KBM-7 (cell line): ENCODE measurements around the gene C1QTNF3.
A peak's percentile ranks its signal among the peaks of the same experiment; 100 is the strongest.

Experiments used
- DNase-seq: peaks from one replicate; pipeline ENCODE4 v3.0.0-alpha.2; 2015
- in situ Hi-C: fragments of 300-500 bp; cut with MboI; formaldehyde crosslinking; loops from 2 replicates; pipeline ENCODE4 v1.14.3; 2020; ENCODE audit warnings: low sequenced_read_pairs, low pct_unique_long_range_greater_than_20kb, mixed read lengths

C1QTNF3 gene

DNA sequence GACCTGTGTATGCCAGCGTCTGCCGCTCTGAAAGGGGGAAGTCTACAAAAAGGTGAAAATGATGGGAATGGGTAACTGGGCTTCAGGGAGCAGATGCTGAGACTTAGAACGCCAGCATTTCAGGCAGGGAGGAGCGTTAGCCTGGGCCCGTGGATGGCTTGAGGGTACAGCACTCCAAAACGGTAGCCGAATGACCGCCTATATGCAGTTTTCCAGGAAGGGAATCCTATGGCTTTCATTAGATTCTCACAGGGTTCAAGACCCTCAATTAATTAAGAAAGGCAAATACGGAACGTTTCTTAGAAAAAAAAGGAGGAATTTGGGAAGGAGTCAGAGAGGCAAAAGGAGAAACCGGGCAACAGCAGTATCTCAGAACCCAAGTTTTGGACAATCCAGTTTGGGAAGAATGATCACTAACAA lies 35.8 kb downstream of the C1QTNF3 start:
- in situ Hi-C loops = no loop called here
- no peak for DNase-seq

GRCh38 chr5:34005681-34006080 lies 37.3 kb downstream of the C1QTNF3 start:
- in situ Hi-C loops = no loop called here

DNA sequence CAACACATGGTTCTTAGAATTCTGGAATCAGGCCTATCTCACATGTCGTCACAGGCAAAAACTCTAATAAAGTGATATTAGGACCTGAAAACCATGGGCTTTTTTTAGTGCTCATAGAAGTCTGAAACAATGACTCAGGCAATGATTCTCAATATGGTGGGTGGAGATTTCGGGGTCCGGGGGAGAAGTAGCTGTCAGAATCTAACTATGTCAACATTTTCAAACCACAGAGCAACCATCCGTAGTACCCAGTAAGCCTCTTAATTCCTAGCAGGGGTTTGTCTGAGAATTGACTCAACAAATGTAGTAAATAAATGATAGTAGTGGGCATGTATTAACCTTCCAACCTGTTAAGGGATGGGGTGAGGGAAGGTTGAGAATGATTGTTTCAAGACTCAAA lies 37.8 kb downstream of the C1QTNF3 start:
- in situ Hi-C loops = no loop called here

More at GRCh38 chr5:34005681-34006080, 37.3 kb downstream of the C1QTNF3 start:
- DNase-seq = no peak

GRCh38 chr5:34003941-34004340 lies 39.1 kb downstream of the C1QTNF3 start:
- in situ Hi-C loops = no loop called here
- no peak for DNase-seq

More for the DNA sequence above, 37.8 kb downstream of the C1QTNF3 start:
- no peak for DNase-seq

GRCh38 chr5:34002629-34003328 lies 40.2 kb downstream of the C1QTNF3 start:
- DNase-seq = no peak
- in situ Hi-C loops = no loop called here

GRCh38 chr5:34001241-34001841 lies 41.7 kb downstream of the C1QTNF3 start:
- no peak for DNase-seq

GRCh38 chr5:33999978-34000377 lies 43.0 kb downstream of the C1QTNF3 start:
- DNase-seq = no peak
- in situ Hi-C loops = no loop called here

More at GRCh38 chr5:34001241-34001841, 41.7 kb downstream of the C1QTNF3 start:
- in situ Hi-C loops = no loop called here

- peak; percentile 86 for DNase-seq
- in situ Hi-C loops = no loop called here
These were observed 45.6 kb downstream of the C1QTNF3 start for GRCh38 chr5:33997331-33997983.

DNA sequence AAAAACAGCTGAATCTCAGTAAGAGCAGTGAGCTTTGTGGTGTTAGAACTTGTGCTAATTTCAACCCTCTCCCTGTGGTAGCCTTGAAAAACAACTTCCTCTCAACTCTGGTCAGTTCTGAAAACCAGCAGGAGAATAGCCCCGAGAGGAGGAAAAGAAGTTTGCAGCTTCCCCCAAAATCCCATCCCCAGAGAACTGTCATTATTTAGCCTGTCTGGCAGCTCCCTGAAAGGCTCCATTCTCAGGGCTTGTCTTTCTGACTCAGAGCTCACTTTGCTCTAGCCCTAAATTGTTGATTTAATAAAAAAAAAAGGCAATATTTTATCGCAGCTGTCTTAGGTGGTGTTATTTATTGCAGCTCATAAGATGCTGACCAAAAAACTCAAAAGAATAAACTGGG lies 47.1 kb downstream of the C1QTNF3 start:
- DNase-seq = peak; percentile 16
- in situ Hi-C loops = no loop called here

DNA sequence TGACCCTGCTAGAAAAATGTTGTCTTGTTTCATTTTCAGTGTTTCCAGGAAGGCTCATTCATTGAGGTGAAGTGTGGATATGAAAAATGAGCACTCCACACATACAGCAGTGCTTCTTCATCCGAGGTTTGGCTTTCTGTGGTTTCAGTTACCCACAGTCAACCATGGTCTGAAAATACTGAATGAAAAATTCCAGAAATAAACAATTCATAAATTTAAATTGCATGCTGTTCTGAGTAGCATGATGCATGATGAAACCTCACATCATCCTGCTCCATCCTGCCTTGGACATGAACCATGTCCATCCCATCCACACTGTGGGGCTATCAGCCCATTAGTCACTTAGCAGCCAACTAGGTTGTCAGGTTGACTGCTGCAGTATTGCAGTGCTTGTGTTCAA lies 48.2 kb downstream of the C1QTNF3 start:
- DNase-seq = no peak
- in situ Hi-C loops = no loop called here

GRCh38 chr5:33992864-33993263 lies 50.1 kb downstream of the C1QTNF3 start:
- in situ Hi-C loops = no loop called here

DNA sequence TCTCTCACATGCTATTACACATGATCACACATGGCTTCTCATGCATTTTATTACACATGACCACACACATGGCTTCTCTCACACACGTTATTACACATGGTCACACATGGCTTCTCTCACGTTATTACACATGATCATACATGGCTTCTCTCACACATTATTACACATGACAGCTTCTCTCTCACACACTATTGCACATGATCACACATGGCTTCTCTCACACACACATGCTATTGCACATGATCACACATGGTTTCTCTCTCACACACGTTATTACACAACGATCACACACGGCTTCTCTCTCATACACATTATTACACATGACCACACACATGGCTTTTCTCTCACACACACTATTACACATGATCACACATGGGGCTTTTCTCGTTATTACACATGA lies 57.6 kb downstream of the C1QTNF3 start:
- no peak for DNase-seq
- in situ Hi-C loops = no loop called here

More at GRCh38 chr5:33992864-33993263, 50.1 kb downstream of the C1QTNF3 start:
- no peak for DNase-seq

- in situ Hi-C loops = no loop called here
- DNase-seq = no peak
These were observed 58.3 kb downstream of the C1QTNF3 start, which contains the start of gene SLC45A2 for GRCh38 chr5:33984671-33985124. Gene SLC45A2, minus strand, starts transcription at chr5:33984693. Its CDS starts 110 bp downstream, at chr5:33984583.

DNA sequence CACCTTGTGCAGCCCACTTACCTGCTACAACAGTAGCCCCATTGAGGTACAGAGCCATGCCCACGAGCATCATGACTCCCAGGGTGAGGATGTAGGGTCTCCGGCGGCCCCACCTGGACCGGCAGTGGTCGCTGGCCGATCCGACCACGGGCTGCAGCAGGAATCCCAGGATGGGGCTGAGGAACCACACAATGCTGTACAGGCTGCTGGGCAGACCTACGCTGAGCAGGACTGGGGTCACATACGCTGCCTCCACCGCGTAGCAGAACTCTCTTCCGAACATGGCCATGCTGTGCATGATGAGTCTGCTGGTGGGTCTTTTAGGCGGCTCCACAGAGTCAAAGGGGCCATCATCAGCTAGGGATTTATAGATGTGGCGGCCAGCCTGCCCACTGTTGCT lies 58.8 kb downstream of the C1QTNF3 start:
- no peak for DNase-seq
- in situ Hi-C loops = no loop called here

DNA sequence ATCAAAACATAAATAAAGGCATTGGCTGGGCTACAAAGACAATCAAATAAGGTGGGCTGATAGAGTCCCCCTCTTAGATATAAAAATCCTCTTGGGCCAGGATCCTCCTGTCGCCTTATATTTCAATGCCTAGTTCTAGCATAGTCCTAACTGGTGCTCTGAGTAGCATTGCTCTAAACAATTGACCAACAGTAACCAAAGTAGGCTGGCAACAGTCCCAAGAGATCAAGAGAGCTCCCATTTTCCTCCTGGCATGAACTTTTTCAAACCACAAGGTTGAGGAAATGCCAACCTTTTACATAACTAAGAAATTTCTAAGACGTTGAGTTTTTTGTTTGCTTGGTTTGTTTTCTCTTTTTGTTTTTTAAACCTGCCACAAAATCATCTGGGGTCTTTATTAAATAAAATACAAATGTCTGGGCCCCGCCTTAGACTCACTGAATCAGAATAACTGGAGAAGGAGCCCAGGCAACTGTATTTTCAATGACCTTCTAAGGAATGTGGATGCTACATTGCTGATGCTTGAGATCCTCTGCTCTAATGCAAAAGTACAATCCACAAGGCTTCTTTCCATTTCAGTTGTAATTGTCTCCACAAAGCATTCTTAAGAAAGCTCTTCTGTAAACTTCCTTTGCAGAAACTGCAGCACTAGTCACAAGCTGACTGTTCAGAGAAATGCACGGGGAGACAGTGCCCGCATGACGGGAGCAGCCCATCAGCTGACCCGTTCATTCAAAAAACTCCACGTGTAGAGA lies 61.4 kb downstream of the C1QTNF3 start:
- in situ Hi-C loops = no loop called here
- no peak for DNase-seq

DNA sequence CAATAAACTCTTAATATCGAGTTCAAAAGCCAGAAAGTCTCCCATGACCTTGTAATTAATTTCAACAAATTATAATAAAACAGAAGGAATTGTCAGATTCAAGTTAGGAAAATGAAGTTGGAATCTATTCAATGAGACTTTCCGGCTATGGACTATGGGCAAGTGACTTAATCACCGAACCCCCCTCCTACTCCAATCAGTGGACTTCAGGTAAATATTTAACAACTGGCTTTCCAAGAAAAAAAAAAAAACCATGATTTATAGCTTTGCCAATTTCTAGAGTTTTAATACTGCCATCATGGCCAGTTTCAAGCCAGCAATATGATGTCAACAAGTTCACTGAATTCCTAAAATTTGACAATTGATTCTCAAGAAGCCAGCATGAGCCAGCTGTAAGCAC lies 63.0 kb downstream of the C1QTNF3 start:
- DNase-seq = no peak
- in situ Hi-C loops = no loop called here

DNA sequence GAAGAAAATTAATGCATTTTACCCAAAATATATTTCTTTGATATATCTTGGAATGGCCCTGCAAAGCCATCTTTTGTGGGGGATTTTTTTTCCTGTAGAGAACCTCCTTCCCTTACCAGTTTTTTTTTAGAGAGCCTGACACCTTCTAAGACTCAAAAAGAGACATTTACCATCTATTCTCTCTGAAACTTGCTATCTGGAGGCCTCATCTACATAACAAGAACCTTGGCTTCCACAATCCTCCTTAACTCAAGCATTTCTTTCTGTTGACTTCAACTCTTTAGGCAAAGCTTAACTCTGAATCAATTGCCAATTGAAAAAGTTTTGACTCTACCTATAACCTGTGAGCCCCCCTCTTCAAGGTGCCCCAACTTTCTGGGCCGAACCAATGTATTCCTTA lies 64.7 kb downstream of the C1QTNF3 start:
- DNase-seq = no peak
- in situ Hi-C loops = no loop called here

GRCh38 chr5:33976307-33976706 lies 66.7 kb downstream of the C1QTNF3 start:
- in situ Hi-C loops = no loop called here
- no peak for DNase-seq

DNA sequence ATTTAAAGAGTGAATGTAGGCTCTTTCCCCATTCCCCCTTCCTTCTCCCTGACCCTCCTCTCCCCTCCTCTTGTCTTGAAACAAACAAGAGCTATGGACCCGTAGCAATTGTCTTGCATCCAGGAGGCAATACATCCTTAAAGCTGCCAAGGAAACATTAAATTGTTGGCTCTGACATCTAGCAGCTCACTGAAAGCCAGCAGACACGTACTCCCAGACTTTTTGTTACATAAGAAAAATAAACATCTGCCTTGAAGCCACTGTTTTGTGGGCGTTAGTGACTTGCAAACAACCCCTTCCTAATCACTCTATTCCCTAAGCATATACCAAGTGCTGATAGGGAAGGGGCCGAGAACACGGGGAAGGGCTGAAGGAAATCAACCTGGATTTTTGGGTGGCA lies 67.2 kb downstream of the C1QTNF3 start:
- no peak for DNase-seq
- in situ Hi-C loops = no loop called here
